22Rv1 (cell line): ENCODE measurements around the gene SPOCK1.
A peak's percentile ranks its signal among the peaks of the same experiment; 100 is the strongest.

ENCODE experiments used
- H3K27ac ChIP-seq: fragments of 450-650 bp; 2 replicates; pipeline ENCODE4 v1.5.1; 2017
- ZFX ChIP-seq: fragments of 450-650 bp; IDR thresholded peaks from 2 replicates; pipeline ENCODE4 v1.6.1; 2017; ENCODE audit warnings: antibody characterized with exemption, borderline replicate concordance
- TF ChIP-seq, protein P1 (sequence below): fragments of 450-650 bp; IDR thresholded peaks from 2 replicates; pipeline ENCODE4 v1.5.1; 2017; ENCODE audit warnings: mild to moderate bottlenecking

The SPOCK1 gene

DNA sequence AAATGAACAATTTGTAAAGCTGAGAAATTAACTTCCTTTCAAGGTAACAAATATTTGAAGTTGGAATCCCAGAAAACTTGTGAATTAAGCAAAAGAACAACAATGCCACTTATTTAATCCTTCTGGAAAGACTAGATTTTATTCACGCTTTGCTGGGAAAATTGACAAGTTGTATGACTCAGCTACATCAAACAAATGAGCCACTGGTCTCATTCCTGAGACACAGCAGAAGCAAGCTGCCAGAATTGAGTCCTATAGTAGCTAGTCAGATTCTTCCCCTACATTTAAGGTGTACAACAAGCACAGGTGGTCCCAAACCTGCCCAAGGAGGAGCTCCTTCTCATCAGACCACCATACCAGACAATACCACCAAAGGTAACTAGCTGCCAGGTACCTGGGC lies 280.7 kb downstream of the SPOCK1 start:
- peak overlapping the region; percentile 87 for H3K27ac ChIP-seq
- TF ChIP-seq, protein P1, sequence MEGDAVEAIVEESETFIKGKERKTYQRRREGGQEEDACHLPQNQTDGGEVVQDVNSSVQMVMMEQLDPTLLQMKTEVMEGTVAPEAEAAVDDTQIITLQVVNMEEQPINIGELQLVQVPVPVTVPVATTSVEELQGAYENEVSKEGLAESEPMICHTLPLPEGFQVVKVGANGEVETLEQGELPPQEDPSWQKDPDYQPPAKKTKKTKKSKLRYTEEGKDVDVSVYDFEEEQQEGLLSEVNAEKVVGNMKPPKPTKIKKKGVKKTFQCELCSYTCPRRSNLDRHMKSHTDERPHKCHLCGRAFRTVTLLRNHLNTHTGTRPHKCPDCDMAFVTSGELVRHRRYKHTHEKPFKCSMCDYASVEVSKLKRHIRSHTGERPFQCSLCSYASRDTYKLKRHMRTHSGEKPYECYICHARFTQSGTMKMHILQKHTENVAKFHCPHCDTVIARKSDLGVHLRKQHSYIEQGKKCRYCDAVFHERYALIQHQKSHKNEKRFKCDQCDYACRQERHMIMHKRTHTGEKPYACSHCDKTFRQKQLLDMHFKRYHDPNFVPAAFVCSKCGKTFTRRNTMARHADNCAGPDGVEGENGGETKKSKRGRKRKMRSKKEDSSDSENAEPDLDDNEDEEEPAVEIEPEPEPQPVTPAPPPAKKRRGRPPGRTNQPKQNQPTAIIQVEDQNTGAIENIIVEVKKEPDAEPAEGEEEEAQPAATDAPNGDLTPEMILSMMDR = no peak
- no peak for TF ChIP-seq ZFX

DNA sequence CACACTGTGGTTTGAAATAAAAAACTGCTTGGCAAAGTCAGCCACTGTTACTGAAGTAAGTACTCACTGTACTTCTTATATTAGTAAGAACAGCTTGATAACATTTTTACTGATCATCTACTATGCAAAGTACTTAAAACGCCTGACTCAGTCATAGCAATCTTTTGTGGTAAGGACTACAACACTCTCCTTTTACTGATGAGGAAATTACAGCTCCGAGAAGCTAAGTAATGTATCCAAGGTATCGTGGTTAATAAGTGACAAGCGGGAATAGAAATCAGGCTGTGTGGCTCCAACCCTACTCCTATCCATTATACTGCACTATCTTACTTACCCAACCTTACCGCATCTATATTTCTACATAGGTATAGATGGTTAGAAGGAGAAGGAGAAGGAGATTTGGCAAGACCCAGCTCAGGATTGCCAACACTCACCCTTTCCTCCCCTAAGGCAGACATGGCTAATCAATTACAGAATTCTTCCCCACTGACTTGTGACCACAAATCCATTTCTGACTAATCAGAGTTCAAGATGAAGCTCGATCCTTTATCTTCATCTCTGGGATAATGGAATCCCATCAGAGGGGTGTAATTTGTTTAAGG lies 281.4 kb downstream of the SPOCK1 start:
- peak overlapping the region; percentile 87 for H3K27ac ChIP-seq
- TF ChIP-seq, protein P1 = no peak
- TF ChIP-seq ZFX = no peak

DNA sequence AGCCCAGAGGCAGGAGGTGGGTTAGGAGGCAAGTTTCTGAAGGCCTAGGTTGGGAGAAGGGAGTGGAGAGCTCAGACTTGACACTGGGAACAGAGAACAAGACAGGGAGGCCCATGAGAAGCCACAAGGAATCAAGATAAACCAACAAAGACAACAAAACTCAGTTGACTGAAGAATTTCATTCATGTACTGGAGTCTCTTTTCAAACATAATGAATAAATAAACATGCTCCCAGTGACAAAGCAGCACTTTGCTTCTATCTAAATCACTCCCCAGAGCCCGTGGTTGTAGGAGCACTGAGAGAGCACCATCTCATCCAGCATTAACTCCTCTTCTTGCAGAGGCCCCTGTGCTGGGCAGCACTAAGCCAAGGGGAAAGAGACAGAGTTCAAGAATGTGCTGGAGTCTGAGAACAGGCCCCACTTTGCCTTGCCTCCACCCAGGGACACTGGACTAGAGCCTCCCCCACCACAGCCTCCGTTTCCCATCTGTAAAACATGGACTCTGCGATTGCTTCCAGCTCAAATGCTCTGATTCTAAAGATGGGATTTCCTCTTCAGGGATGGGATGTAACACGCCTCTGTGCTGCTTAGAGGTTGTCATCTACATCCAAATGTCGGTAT lies 282.0 kb downstream of the SPOCK1 start:
- no peak for TF ChIP-seq ZFX
- TF ChIP-seq, protein P1 = no peak
- peak overlapping the region; percentile 87 for H3K27ac ChIP-seq

DNA sequence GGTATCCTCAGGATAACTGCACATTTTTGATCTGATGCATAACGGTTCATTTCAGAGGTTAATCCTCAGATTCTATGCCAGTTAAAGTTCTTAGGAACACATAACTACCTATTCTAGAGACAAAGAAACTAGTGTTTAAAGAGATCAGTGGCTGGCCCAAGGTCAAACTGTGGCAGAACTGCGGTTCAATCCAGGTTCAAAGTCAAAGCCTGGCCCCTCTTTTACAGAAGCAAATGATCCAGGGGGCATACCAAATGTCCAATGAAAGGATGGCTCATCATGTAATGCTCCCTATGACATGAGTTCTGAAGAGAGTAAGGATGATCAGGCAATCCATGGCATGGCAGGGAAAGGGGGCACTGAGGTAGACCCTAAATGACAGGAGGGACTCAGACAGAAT lies 283.3 kb downstream of the SPOCK1 start:
- H3K27ac ChIP-seq = peak overlapping the region; percentile 87
- TF ChIP-seq, protein P1 = no peak
- no peak for TF ChIP-seq ZFX

DNA sequence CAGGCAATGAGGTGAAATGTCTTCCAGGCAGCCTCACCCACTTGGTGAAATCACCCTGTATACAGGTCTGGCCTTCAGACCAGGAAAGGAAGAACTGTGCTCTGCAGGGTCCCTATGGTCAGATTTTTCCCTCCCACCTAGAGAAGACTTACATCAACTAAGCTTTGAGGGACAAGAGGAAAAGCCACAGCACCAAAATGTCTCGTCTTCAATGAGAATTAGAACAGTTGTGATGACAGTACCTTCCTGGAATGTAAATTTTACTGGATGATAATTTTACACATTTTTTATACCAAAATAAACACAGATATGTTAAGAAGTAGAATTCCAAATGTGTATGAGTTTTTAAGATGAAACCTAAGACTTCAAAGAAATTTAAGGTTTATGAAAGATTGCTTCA lies 283.9 kb downstream of the SPOCK1 start:
- TF ChIP-seq, protein P1 = no peak
- TF ChIP-seq ZFX = no peak
- H3K27ac ChIP-seq = peak overlapping the region; percentile 87

DNA sequence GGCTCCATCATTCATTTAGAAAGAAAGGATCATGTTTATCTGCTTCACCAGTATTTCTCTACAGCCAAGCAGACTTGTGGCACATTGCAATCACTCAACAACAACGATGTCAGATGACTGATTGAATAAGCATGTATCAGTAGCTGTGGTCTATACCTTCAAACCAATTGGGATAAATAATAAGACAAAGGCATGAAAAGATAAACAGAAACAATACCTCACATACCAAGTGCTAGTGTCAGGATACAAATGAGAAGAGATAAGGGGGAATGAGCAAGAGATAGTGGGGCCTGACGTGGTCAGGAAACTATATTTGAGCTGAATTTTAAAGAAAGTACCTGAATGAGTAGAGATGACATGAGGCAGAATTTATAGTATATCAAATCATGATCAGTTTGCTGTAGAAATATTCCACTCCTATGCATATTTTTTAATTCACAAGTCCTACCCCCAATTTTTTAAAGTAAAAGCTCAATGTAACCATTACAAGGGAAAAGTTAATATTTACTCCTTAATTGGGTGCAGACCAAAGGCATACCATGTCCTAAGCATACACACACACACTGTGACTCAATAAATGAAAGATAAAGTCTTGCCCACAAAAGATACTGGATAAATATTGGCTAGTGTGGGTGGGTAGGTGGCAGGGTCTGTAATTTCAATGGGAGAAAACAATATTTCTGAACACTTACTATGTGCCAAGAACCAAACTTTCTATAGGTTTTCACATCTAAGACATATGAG lies 284.5 kb downstream of the SPOCK1 start:
- H3K27ac ChIP-seq = peak overlapping the region; percentile 87
- TF ChIP-seq, protein P1 = no peak
- TF ChIP-seq ZFX = no peak

DNA sequence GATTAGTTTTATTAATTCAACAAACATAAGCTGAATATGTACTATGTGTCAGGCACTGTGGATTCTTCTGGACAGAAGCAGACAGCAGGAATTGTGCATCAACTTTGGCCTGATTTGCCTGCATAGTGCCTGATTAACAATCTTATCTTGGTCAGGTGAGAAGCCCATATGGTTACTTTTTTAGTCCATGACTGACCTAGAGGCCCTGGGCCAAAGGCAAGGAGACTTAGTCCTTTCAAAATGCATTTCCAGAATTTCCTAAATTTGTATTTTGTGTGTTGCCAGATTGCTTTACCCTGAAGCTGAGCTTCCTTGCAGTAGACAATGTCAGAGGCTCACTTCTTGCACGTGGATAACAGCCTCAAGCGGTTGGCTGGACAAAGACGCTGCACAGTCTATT lies 286.7 kb downstream of the SPOCK1 start:
- TF ChIP-seq, protein P1 = no peak
- TF ChIP-seq ZFX = no peak
- H3K27ac ChIP-seq = no peak overlapping the region
